HG03025 (cell line): ENCODE data around the gene DND1.
"Not testable (repeated sequence)": the region's sequence is repeated elsewhere in the genome, so short reads cannot be mapped to it uniquely, and the experiment has no call there.

Experiments used
- ATAC-seq: cut with Tn5 transposase; IDR thresholded peaks from one replicate; pipeline ENCODE4 v1.9.1; 2021; ENCODE audit warnings: mild to moderate bottlenecking, moderate library complexity; ENCODE audit not compliant: unreplicated experiment, low FRiP score

DND1 gene

GRCh38 chr5:140674211-140674610 lies 835 bp upstream of the DND1 start:
- no peak for ATAC-seq

GRCh38 chr5:140672455-140673186 lies 755 bp downstream of the DND1 start:
- ATAC-seq: no peak

- ATAC-seq: no peak
These were observed 1.8 kb downstream of the DND1 start for GRCh38 chr5:140671472-140672125.

GRCh38 chr5:140671035-140671434 lies 2.3 kb downstream of the DND1 start:
- ATAC-seq: not testable (repeated sequence)

DNA sequence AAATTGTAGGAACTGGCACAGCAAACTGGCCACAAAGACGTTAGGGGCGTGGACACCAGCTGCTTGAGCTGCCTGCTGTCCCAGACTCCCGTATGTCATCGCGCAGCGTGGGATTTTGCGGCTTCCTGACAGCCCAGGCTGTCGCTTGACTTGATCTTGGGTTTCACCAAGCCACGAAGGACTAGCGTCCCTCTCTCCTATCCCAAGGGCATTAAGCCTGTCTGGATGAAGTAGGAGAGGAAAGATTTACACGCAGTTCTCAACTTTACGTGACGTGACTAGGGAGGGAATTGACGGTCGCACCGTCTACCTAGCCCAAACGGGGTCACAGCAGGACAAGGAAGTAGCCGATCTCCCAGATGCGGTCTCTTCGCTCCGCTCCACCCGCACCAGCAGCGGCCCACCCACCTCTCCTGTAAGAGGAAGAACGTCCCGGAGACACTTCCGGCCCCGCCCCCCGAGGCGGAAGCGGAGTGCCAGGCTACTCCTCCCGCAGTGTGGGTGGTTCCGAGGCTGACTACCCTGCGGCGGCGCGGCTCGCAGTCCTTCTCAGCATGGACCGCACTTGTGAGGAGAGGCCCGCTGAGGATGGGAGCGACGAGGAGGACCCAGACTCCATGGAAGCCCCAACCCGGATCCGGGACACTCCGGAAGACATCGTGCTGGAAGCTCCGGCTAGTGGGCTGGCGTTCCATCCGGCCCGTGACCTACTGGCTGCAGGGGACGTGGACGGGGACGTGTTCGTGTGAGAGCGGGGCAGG lies 8.8 kb downstream of the DND1 start, which contains the start of gene WDR55:
WDR55 (plus strand) TSS at position 546 of the 761 bp plus-strand sequence; CDS start at position 555, 9 bp downstream.
- ATAC-seq: peak; percentile 95

- ATAC-seq: no peak
These were observed 9.4 kb downstream of the DND1 start for GRCh38 chr5:140664030-140664358.

DNA sequence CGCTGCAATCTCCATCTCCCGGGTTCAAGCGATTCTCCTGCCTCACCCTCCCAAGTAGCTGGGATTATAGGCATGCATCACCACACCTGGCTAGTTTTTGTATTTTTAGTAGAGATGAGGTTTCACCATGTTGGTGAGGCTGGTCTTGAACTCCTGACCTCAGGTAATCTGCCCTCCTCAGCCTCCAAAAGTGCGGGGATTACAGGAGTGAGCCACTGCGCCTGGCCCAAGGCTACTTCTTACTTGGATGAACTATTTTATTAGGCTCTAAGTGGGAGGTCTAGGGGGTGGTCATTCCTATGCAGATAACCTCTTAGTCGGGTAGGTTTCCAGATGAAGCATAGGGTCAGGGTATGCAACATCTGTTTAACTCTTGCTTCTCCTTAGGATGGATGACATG lies 13.0 kb downstream of the DND1 start:
- not testable (repeated sequence) for ATAC-seq

DNA sequence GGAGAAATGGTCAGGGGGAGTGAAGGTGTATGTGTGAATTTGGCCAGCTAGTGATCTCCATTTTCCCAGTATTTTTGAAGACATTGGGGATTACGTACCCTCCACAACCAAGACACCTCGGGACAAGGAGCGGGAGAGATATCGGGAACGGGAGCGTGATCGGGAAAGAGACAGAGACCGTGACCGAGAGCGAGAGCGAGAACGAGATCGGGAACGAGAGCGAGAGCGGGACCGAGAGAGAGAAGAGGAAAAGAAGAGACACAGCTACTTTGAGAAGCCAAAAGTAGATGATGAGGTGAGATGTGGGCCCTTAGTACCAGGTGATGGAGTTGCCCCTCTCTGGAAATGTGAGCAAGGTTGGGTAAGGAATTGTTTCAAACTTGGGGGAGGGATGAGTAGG lies 14.5 kb downstream of the DND1 start:
- no peak for ATAC-seq

- no peak for ATAC-seq
These were observed 26.3 kb downstream of the DND1 start for GRCh38 chr5:140647042-140647419.

GRCh38 chr5:140642718-140643117 lies 30.7 kb downstream of the DND1 start:
- no peak for ATAC-seq

GRCh38 chr5:140641716-140642115 lies 31.7 kb downstream of the DND1 start:
- ATAC-seq: no peak

DNA sequence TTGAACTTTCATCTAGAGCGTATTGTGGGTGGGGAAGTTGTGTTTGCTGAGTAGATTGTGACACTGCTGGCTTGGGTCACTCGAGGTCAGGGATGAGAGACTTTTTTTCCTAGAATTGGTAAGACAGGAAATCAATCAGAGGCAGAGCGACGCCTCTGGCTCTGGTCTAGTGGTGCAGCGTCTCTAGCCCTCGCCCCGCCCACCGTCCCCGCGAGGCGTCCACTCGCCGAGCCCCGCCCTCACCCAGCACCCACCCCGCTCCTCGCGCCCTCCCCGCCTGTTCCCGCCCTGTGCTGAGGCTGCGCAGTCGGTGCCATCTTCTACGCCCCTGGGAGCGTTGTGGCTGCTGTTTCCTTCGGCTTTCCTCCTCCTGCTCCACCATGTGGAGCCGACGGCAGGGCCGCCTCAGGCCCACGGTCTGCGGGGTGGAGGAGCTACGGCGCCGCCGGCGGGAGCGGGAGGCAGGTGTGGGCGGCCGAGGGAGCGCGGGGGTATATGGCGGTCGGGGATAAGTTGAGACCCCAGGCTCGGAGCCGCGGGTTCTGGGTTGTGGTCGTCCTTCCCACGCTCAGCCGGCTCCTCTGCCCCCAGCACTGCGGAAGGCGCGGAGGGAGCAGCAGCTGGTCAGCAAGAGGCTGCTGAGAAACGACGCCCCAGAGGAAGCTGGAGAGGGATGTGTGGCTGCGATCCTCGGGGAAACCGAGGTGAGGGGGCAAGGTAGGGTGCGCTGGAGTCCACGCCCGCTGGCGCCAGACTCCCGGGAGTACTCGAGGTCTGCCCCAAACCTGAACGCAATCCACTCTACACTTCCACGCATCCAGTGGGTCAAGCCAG lies 34.0 kb downstream of the DND1 start, which contains the start of gene TMCO6:
TMCO6 (plus strand) TSS at position 304 of the 834 bp plus-strand sequence; CDS start at position 381, 77 bp downstream.
- peak; percentile 78 for ATAC-seq

- ATAC-seq: not testable (repeated sequence)
These were observed 34.6 kb downstream of the DND1 start for GRCh38 chr5:140638898-140639147.

DNA sequence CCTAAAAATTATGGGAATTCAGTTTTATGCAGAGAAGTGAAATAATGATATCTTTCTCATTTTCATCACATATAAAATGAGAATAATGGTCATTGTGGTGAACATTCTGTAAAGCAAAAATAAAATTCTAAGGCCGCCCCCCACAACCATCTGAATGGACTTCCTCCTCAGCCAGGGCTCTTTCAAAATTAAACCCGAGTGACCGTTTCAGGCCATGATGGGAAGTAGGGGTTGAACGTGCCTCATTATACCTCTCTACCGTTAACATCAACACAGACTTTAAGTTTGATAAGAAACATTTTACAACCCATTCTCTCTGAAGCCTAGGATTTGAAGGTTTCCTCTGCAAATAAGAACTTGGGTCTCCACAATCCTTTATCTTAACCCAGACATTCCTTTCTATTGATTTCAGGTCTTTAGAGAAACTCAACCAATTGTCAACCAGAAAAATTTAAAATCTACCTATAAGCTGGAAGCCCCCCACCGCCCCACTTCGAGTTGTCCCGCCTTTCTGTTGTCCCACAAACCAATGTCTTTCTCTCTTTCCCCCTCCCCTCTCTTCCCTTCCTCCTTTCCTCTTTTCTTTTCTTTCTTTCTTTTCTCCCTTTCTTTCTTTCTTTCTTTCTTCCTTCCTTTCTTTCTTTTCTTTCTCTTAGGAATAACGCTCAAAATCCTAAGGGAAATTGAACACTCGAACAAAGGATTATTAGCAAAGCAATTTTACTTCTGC lies 35.8 kb downstream of the DND1 start:
- no peak for ATAC-seq

GRCh38 chr5:140635291-140636257 lies 37.8 kb downstream of the DND1 start:
- no peak for ATAC-seq

DNA sequence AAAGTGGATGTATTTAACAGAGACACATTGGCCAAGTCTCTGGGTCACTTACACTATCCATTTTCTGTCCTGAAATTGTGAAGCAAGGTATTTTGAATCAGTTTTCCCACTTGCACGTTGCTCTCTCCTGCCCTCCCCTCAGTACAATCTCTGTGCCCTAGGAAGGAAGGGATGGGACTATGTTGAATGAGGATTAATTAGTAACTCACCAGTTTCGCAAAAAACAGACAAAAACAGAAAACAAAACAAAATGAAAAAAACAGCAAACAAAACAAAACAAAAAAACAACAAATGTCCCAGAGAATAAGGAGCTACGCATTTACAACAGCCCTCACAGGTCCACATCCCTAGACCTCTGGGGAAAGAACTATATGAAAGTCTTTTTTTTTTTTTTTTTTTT lies 39.3 kb downstream of the DND1 start:
- no peak for ATAC-seq

DNA sequence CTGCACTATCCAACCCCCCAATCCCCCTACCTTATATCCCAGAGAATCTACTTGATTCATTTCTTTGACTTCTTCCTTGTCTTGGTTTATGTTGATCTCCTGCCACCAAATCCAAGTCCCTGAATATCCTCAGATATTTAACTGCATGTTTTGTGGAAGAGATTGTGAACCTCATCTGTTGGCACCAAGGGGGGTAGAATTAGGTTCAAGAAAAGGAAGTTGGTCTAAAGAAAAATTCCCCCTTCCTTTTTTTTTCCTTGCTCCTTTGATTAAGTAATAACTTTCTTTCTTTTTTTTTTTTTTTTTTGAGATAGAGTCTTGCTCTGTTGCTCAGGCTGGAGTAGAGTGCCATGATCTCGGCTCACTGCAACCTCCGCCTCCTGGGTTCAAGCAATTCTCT lies 39.9 kb downstream of the DND1 start:
- no peak for ATAC-seq

DNA sequence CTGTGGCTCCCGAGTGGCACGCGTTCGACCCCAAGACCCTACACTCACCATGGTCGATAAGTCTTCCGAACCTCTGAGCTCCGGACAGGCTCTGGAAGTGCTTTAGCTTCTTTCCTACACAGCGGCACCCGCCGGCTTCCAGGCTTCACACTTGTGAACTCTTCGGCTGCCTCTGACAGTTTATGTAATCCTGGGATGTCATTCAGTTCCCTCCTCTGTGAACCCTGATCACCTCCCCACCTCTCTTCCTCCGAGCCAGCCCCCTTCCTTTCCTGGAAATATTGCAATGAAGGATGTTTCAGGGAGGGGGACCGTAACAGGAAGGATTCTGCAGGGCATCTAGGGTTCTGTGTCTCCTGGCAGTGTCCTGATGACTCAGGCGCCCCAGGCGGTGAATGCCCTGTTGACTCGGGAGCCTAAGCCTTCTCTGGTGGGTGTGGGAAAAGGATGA lies 40.3 kb downstream of the DND1 start, which contains the start of gene CD14:
CD14 (minus strand) TSS at position 155 of the 451 bp plus-strand sequence; CDS start at position 51, 104 bp downstream.
- no peak for ATAC-seq
